ENCODE data around the gene KCNQ2.

The KCNQ2 gene

GRCh38 chr20:63508072-63508768 is 35.8 kb upstream of the KCNQ2 start:
- TF ChIP-seq CTCF (IDR thresholded peaks at IDR 0.05; ENCODE audit: low read depth, low read length, missing control alignments), result no peak
- in situ Hi-C loops (cut with HindIII; ENCODE audit: low sequenced_read_pairs), result no loop called here
- no peak overlapping the region for H3K4me3 ChIP-seq (ENCODE audit: low read depth, low read length)
- DNase-seq (ENCODE audit: low read depth), result no peak

GRCh38 chr20:63507083-63507743 is 34.8 kb upstream of the KCNQ2 start:
- H3K4me3 ChIP-seq (ENCODE audit: low read depth, low read length), result no peak overlapping the region
- TF ChIP-seq CTCF (IDR thresholded peaks at IDR 0.05; ENCODE audit: low read depth, low read length, missing control alignments), result no peak
- DNase-seq (ENCODE audit: low read depth), result no peak
- in situ Hi-C loops (cut with HindIII; ENCODE audit: low sequenced_read_pairs), result no loop called here

GRCh38 chr20:63505723-63506122 is 33.3 kb upstream of the KCNQ2 start:
- in situ Hi-C loops (cut with HindIII; ENCODE audit: low sequenced_read_pairs), result no loop called here
- no peak overlapping the region for H3K4me3 ChIP-seq (ENCODE audit: low read depth, low read length)
- no peak for TF ChIP-seq CTCF (IDR thresholded peaks at IDR 0.05; ENCODE audit: low read depth, low read length, missing control alignments)
- no peak for DNase-seq (ENCODE audit: low read depth)

GRCh38 chr20:63505281-63505680 is 32.8 kb upstream of the KCNQ2 start:
- no peak for TF ChIP-seq CTCF (IDR thresholded peaks at IDR 0.05; ENCODE audit: low read depth, low read length, missing control alignments)
- no peak overlapping the region for H3K4me3 ChIP-seq (ENCODE audit: low read depth, low read length)
- in situ Hi-C loops (cut with HindIII; ENCODE audit: low sequenced_read_pairs), result no loop called here
- DNase-seq (ENCODE audit: low read depth), result no peak

- DNase-seq (ENCODE audit: low read depth), result no peak
- in situ Hi-C loops (cut with HindIII; ENCODE audit: low sequenced_read_pairs), result no loop called here
- no peak for TF ChIP-seq CTCF (IDR thresholded peaks at IDR 0.05; ENCODE audit: low read depth, low read length, missing control alignments)
Observed at GRCh38 chr20:63504642-63505041, 32.2 kb upstream of the KCNQ2 start.

GRCh38 chr20:63503524-63503923 is 31.1 kb upstream of the KCNQ2 start:
- no peak for TF ChIP-seq CTCF (IDR thresholded peaks at IDR 0.05; ENCODE audit: low read depth, low read length, missing control alignments)
- no peak for DNase-seq (ENCODE audit: low read depth)
- no peak overlapping the region for H3K4me3 ChIP-seq (ENCODE audit: low read depth, low read length)
- in situ Hi-C loops (cut with HindIII; ENCODE audit: low sequenced_read_pairs), result no loop called here

More at GRCh38 chr20:63504642-63505041, 32.2 kb upstream of the KCNQ2 start:
- H3K4me3 ChIP-seq (ENCODE audit: low read depth, low read length), result no peak overlapping the region

All from astrocyte of the cerebellum (primary cell).